Left ventricle myocardium inferior (tissue), 1 donor: ENCODE results near the gene HIPK3. TPM values are rescaled to one million over a fixed set of nuclear protein-coding genes. Genes with fewer than 3 reads are reported as not detected.
A peak's percentile ranks its signal among the peaks of the same experiment; 100 is the strongest.

ENCODE experiments used
- DNase-seq: peaks from one replicate; pipeline ENCODE4 v3.0.0-alpha.2; 2020
- H3K27ac ChIP-seq: fragments of 200-600 bp; replicated peaks from 2 replicates; pipeline ENCODE4 v1.8.0; 2021
- H3K27me3 ChIP-seq: fragments of 200-600 bp; 2 replicates; pipeline ENCODE4 v1.8.0; 2021; ENCODE audit warnings: low read depth
- H3K36me3 ChIP-seq: fragments of 200-600 bp; 2 replicates; pipeline ENCODE4 v1.8.0; 2021
- H3K4me1 ChIP-seq: fragments of 200-600 bp; 2 replicates; pipeline ENCODE4 v1.8.0; 2021
- H3K4me3 ChIP-seq: fragments of 200-600 bp; 2 replicates; pipeline ENCODE4 v1.8.0; 2021; ENCODE audit warnings: mild to moderate bottlenecking, moderate library complexity
- H3K9me3 ChIP-seq: fragments of 200-600 bp; replicated peaks from 2 replicates; pipeline ENCODE4 v1.8.0; 2021
- intact Hi-C: fragments of 100-400 bp; cut with micrococcal nuclease; formaldehyde crosslinking; loops from one replicate; pipeline ENCODE4 v1.11.0; 2022
- total RNA-seq: library from RNA; stranded (reverse); fragmentation: NEBNext Ultra II Directional; extraction: Animal tissue kit (Norgen Biotek cat#: 25700); gene quantifications from one replicate; pipeline ENCODE4 v1.2.1, GENCODE V29; 2021
- TF ChIP-seq, protein P1 (sequence below): fragments of 200-600 bp; IDR thresholded peaks from 2 replicates; pipeline ENCODE4 v1.8.0; 2021; ENCODE audit warnings: antibody characterized with exemption, mild to moderate bottlenecking, borderline replicate concordance
- donor health status: DM: no; HTN: yes; CAD: no; lungs with severe emphysema.

HIPK3 gene
- total RNA-seq, 1 donor from 2014 or later = 247 TPM

DNA sequence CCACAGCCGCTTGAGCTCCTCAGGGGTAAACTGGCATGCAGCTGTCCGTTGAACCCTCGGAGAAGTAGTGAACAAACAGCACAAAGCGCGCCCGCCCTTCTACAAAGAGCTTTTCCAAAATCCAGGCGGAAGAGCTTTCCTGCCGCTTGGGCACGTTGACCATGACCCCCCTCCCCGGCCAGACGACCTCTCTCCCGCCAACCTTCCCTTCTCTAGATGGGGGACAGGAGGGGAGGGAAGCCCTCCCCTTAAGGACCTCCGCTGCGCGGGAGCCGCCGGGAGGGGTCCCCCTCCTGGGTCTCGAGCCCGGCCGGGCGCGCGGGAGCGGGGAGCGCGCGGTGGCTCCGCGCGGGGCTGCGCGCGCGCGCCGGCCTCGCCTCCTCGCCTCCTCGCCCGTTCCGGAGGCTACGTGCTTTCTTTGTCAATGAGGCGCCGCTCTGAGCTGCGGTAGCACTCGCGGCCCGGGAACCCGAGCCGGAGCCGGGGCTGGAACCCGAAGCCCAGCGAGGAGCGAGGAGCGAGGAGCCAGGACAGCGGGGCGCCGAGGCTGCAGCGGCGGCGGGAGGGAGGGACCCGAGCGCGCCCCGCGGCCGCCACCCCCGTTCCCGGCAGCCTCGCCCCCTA, 118.6 kb downstream of the HIPK3 start, which contains the start of gene KIAA1549L:
TSS of gene KIAA1549L (plus strand) at position 421 of the 624 bp plus-strand sequence.
- Histone ChIP-seq H3K9me3 (no peaks in the 10 kb centered on the region), H3K27ac (no peak within 1 kb of the TSS), H3K36me3 (no peaks in the 10 kb centered on the region), H3K27me3 (peaks cover 52% of the 10 kb centered on the region), H3K4me3 (peak within 1 kb of the TSS; percentile 65), H3K4me1 (peaks cover 12% of the 10 kb centered on the region)
- DNase-seq = no peak
- intact Hi-C loops = no loop called here
- TF ChIP-seq, protein P1, sequence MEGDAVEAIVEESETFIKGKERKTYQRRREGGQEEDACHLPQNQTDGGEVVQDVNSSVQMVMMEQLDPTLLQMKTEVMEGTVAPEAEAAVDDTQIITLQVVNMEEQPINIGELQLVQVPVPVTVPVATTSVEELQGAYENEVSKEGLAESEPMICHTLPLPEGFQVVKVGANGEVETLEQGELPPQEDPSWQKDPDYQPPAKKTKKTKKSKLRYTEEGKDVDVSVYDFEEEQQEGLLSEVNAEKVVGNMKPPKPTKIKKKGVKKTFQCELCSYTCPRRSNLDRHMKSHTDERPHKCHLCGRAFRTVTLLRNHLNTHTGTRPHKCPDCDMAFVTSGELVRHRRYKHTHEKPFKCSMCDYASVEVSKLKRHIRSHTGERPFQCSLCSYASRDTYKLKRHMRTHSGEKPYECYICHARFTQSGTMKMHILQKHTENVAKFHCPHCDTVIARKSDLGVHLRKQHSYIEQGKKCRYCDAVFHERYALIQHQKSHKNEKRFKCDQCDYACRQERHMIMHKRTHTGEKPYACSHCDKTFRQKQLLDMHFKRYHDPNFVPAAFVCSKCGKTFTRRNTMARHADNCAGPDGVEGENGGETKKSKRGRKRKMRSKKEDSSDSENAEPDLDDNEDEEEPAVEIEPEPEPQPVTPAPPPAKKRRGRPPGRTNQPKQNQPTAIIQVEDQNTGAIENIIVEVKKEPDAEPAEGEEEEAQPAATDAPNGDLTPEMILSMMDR = no peak

DNA sequence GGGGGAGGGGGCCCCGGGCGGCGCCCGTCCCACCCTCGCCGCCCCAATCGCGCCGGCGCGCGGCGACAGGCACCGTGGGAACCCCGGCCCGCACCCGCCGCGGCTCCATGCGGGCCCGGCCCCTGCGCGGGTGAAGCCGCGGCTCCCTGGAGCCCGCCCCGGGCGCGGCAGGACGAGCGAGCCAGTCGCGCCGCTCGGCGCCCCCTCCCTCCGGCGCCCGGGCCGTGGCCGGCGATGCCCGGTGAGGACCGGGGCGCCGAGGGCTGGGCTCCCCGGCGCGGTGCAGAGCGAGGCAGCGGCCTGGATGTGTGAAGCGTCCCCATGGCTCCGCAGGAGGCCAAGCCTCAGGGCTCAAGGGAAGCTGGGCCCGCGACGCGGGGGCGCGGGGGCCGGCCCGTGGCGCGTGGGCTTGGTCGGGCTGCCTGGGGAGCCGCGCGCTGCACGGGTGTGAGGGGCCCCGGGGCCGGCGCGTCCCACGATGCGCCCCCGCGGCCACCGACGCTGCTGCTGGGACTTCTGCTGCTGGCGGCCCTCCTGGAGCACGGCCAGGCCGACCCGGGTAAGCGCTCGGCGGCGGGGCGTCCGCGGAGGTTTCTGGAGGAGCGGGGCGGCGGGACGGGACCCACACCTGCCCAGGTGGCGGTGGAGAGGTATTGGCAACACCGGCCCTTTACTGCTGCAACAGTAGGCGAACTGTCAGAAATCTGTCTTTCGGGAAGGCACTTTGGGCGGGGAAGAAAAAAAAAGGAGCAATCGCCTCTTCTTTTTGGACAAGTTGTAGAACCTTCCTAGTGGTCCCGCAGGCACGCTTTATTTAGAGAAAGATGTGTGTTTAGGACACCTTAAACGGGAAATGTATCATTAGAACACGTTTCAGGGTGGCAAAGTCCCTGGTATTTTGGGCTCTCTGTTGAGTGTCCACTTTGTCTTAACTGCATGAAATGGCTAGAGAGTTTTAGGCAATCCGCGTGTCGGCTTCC, 119.4 kb downstream of the HIPK3 start:
- no peak for DNase-seq

DNA sequence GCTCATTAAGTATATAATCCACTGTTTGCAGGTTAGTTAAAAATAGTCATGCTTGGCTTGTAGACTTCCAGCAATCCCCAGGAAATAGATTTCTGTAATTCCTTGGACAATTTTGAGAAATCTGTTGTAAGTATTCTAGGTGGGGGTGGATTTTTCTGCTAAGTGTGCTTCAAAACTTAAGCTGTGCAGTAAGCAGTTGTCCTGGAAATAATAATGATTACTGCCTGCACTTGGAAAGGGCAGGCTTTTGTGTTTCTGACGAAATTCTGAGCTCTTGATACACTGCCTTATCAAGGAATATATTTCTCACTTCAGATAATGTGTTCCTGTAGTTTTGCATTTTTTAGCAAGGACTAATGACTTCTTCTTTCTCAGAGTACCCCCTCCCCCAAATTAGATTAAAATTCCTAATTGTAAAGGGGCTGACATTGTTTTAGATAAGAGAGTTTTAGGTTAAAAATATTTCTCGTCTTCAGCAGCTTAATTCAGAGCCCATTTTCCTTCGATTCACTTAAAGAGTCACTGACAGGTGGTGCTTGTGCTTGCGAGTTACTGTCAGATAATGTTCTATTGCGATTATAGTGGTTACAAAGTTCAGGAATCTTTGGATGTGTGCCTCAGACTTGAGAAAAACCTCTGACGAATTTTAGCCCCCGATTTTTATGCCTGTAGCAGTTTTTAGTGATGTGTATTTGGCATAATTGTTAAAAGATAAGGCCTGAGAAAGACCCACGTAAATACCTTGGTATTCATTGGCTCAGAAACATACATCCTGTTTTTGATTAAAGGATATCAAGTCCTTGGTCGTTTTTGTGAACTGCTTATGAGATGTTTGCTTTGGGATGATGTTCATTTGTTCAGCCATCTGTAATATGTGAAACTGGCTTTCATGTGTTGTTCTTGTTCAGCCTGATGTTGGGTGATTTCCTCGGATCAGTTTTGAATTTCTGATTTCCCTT, 120.5 kb downstream of the HIPK3 start:
- intact Hi-C loops = no loop called here
- DNase-seq = no peak
- Histone ChIP-seq H3K9me3 (no peaks in the 10 kb centered on the region), H3K27ac (no peak overlapping the region), H3K4me1 (peaks cover 12% of the 10 kb centered on the region), H3K36me3 (no peaks in the 10 kb centered on the region), H3K27me3 (peaks cover 52% of the 10 kb centered on the region), H3K4me3 (no peak overlapping the region)
- TF ChIP-seq, protein P1 = no peak

More for the DNA sequence above, 119.4 kb downstream of the HIPK3 start:
- TF ChIP-seq, protein P1 = no peak
- no peak overlapping the region for H3K27ac ChIP-seq
- peaks cover 52% of the 10 kb centered on the region for H3K27me3 ChIP-seq
- H3K4me1 ChIP-seq = peaks cover 12% of the 10 kb centered on the region
- intact Hi-C loops = no loop called here
- H3K36me3 ChIP-seq = no peaks in the 10 kb centered on the region
- H3K9me3 ChIP-seq = no peaks in the 10 kb centered on the region
- peak overlapping the region; percentile 65 for H3K4me3 ChIP-seq

DNA sequence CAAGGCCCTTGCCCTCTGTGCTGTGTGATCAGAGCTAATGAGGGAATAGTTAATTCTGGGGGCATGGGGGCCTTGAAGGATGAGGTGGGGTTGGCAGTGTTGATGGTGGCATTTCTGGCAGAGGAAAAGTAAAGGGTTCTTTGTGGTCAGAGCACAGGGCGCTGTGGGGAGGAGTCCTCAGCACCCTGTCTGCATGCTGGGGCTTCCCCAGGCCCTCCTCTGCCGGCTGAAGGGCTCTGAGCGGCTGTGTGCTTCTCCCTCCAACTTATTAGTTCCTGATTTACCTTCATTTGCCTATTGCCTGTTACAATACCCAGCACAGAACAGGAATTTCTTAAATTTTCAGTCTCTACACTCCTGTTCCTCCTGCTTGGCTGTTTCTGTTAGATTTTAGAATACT, 122.8 kb downstream of the HIPK3 start:
- peaks cover 31% of the 10 kb centered on the region for H3K27me3 ChIP-seq
- peaks cover 12% of the 10 kb centered on the region for H3K4me1 ChIP-seq
- TF ChIP-seq, protein P1 = no peak
- H3K27ac ChIP-seq = no peak overlapping the region
- no peak overlapping the region for H3K4me3 ChIP-seq
- H3K36me3 ChIP-seq = no peaks in the 10 kb centered on the region
- intact Hi-C loops = no loop called here
- H3K9me3 ChIP-seq = no peaks in the 10 kb centered on the region
- DNase-seq = no peak
